ENCODE data around the gene ZSCAN29. TPM values are rescaled to one million over a fixed set of nuclear protein-coding genes. Genes with fewer than 3 reads are reported as not detected.

ZSCAN29 gene
- total and polyA plus RNA-seq, 2 experiments from 2014 or later: 15.3 to 40.5 TPM

GRCh38 chr15:43317566-43318184, 53.2 kb downstream of the ZSCAN29 start (continued):
- TF ChIP-seq ZNF462 (CRISPR knock-in tag; IDR thresholded peaks at IDR 0.05) (no peak), CTCF (conservative IDR thresholded peaks at IDR 0.05; ENCODE audit: low read depth in 2 of 2) (no peak), CREB1 (CRISPR knock-in tag; IDR thresholded peaks at IDR 0.05; ENCODE audit: low read depth) (no peak), STAT1 (IDR thresholded peaks at IDR 0.05; ENCODE audit: unreplicated experiment) (no peak), NANOG (IDR thresholded peaks at IDR 0.05; ENCODE audit: borderline replicate concordance) (no peak)

GRCh38 chr15:43316971-43317346, 53.9 kb downstream of the ZSCAN29 start:
- Histone ChIP-seq H3K4me1 (ENCODE audit: insufficient read depth) (no peaks in the 10 kb centered on the region), H3K27me3 (ENCODE audit: insufficient read depth) (no peaks in the 10 kb centered on the region), H3F3A (replicated peaks; ENCODE audit: low read depth) (no peaks in the 10 kb centered on the region), H2AFZ (no peak overlapping the region), H3K36me3 (ENCODE audit: insufficient read depth) (no peaks in the 10 kb centered on the region), H3K4me3 (no peak overlapping the region), H3K27ac (ENCODE audit: low read depth) (no peak overlapping the region), H4K20me1 (replicated peaks; ENCODE audit: insufficient read depth) (no peaks in the 10 kb centered on the region), H3K79me2 (replicated peaks; ENCODE audit: insufficient read depth) (no peaks in the 10 kb centered on the region), H3K9me2 (ENCODE audit: insufficient read depth) (peaks cover 3% of the 10 kb centered on the region; the same call in 1 of the 2 replicates), H3K4me2 (no peak overlapping the region)
- H3K4me3 Mint-ChIP-seq: no peak overlapping the region
- DNase-seq (ENCODE audit: low spot score) (no peak), ATAC-seq (no peak)
- peaks cover 4% of the 10 kb centered on the region; the same call in 2 of the 3 replicates for H3K4me1 Mint-ChIP-seq
- no peak overlapping the region for H3K27ac Mint-ChIP-seq
- H3K36me3 Mint-ChIP-seq (ENCODE audit: low read depth): no peaks in the 10 kb centered on the region
- no peaks in the 10 kb centered on the region for H3K9me3 Mint-ChIP-seq
- peaks cover 2% of the 10 kb centered on the region for H3K27me3 Mint-ChIP-seq (ENCODE audit: insufficient read depth, low read depth, poor library complexity)
- no peak for TF ChIP-seq CTCF (conservative IDR thresholded peaks at IDR 0.05; ENCODE audit: low read depth in 2 of 2)
- TF ChIP-seq JUNB (IDR thresholded peaks at IDR 0.05; ENCODE audit: unreplicated experiment): no peak
- TF ChIP-seq ZNF331 (CRISPR knock-in tag; IDR thresholded peaks at IDR 0.05; ENCODE audit: low read depth): no peak
- no peak for TF ChIP-seq EZH2 (IDR thresholded peaks at IDR 0.05; ENCODE audit: low read depth, unreplicated experiment)
- no peak for TF ChIP-seq EZH2phosphoT487 (IDR thresholded peaks at IDR 0.05; ENCODE audit: unreplicated experiment)
- TF ChIP-seq CREB1 (CRISPR knock-in tag; IDR thresholded peaks at IDR 0.05; ENCODE audit: low read depth): no peak
- no peak for TF ChIP-seq REST (IDR thresholded peaks at IDR 0.05; ENCODE audit: unreplicated experiment)
- no peak for TF ChIP-seq STAT1 (IDR thresholded peaks at IDR 0.05; ENCODE audit: unreplicated experiment)
- no peak for TF ChIP-seq POLR2AphosphoS5 (IDR thresholded peaks at IDR 0.05; ENCODE audit: low read depth)

Data from GM23338 (cell line).